ENCODE measurements around the gene MAP4. TPM values are rescaled to one million over a fixed set of nuclear protein-coding genes. Genes with fewer than 3 reads are reported as not detected.
"Not testable (repeated sequence)": the region's sequence is repeated elsewhere in the genome, so short reads cannot be mapped to it uniquely, and the experiment has no call there.

The MAP4 gene
- total RNA-seq, 1 donor from 2014 or later, result 150 TPM

GRCh38 chr3:47836986-47837385 is 179.2 kb downstream of the MAP4 start:
- peak overlapping the region; percentile 54 for H3K27ac Mint-ChIP-seq (ENCODE audit: unreplicated experiment)
- no peaks in the 10 kb centered on the region for H3K9me3 Mint-ChIP-seq
- no peak for DNase-seq (ENCODE audit: low read depth, low spot score)
- H3K27me3 Mint-ChIP-seq (ENCODE audit: low read depth), result peaks cover 3% of the 10 kb centered on the region
- H3K4me1 Mint-ChIP-seq, result peaks cover 4% of the 10 kb centered on the region
- no peak overlapping the region for H3K4me3 Mint-ChIP-seq
- TF ChIP-seq CTCF (conservative IDR thresholded peaks at IDR 0.05), result no peak
- H3K36me3 Mint-ChIP-seq (ENCODE audit: low read depth), result peaks cover 17% of the 10 kb centered on the region

DNA sequence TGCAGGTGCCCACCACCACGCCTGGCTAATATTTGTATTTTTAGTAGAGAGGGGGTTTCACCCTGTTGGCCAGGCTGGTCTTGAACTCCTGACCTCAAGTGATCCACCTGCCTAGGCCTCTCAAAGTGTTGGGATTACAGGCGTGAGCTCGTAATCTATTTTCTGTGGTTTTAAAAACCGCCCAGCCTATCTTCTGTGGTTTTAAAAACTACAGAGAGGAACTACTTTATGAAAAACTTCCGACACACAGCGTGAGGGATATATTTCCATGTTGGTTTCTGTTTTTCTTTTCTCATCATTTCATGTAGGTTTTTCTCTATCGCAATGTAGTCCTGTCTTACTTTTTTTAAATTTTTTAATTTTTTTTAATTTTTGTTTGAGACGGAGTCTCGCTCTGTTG is 186.7 kb downstream of the MAP4 start:
- not testable (repeated sequence) for H3K27ac Mint-ChIP-seq (ENCODE audit: unreplicated experiment); H3K27me3 Mint-ChIP-seq (ENCODE audit: low read depth); DNase-seq (ENCODE audit: low read depth, low spot score); H3K4me3 Mint-ChIP-seq; H3K9me3 Mint-ChIP-seq
- peaks cover 21% of the 10 kb centered on the region for H3K4me1 Mint-ChIP-seq
- H3K36me3 Mint-ChIP-seq (ENCODE audit: low read depth), result peaks cover 27% of the 10 kb centered on the region

GRCh38 chr3:47825590-47825989 is 190.6 kb downstream of the MAP4 start:
- peak overlapping the region; percentile 96 for H3K27ac Mint-ChIP-seq (ENCODE audit: unreplicated experiment)

DNA sequence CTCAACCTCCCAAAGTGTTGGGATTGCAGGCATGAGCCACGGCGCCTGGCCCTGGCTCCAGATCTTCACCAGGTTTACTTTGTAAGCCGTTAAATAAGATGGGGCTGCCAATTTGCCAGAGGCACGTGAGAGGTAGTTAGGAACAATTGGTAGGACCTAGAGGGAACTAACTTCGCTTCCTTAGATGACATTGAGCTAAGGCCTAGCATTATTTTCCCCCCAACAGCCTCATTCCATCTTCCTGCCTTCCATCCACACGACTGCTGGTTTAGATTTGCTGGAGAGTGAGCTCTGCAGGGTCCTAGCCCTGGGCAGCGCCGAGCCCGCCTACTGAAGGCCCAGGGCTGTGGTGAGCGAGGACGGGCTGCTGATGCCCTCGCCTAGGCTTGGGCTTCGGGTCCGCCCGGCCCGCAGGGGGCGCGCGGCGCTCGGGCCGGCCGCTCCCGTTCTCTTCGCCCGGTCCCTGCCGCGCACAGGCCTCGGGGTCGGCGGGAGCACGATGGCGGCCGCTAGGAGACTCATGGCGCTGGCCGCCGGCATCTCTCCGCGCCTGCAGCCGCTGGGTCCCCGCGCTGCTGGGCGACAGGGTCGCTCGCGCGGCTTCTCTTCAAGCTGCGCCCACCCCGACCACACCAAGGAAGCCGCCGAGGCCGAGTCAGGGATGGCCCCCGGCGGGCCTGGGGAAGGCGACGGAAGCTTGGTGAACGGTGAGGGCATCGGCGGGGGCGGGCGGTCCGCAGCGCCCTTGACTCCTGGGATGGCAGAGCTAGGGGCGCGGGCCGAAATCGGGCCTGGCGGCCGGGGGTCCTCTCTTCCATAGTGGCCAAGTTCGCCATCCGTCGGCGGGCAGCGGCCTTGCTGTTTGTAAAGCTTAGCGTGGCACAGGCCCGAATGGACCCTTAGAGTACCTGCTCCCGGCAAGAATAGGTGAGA is 191.4 kb downstream of the MAP4 start:
- Mint-ChIP-seq H3K9me3 (no peaks in the 10 kb centered on the region), H3K4me1 (peaks cover 24% of the 10 kb centered on the region), H3K36me3 (ENCODE audit: low read depth) (peaks cover 26% of the 10 kb centered on the region), H3K27ac (ENCODE audit: unreplicated experiment) (peak overlapping the region; percentile 96), H3K27me3 (ENCODE audit: low read depth) (no peaks in the 10 kb centered on the region), H3K4me3 (peak overlapping the region; percentile 97)
- TF ChIP-seq CTCF (conservative IDR thresholded peaks at IDR 0.05), result peak; percentile 84
- DNase-seq (ENCODE audit: low read depth, low spot score), result peak; percentile 71

More at GRCh38 chr3:47825590-47825989, 190.6 kb downstream of the MAP4 start:
- DNase-seq (ENCODE audit: low read depth, low spot score), result no peak
- peaks cover 22% of the 10 kb centered on the region for H3K36me3 Mint-ChIP-seq (ENCODE audit: low read depth)
- H3K9me3 Mint-ChIP-seq, result no peaks in the 10 kb centered on the region
- H3K4me3 Mint-ChIP-seq, result peak overlapping the region; percentile 97
- no peak for TF ChIP-seq CTCF (conservative IDR thresholded peaks at IDR 0.05)
- peaks cover 24% of the 10 kb centered on the region for H3K4me1 Mint-ChIP-seq
- no peaks in the 10 kb centered on the region for H3K27me3 Mint-ChIP-seq (ENCODE audit: low read depth)

- no peaks in the 10 kb centered on the region for H3K9me3 Mint-ChIP-seq
- H3K4me3 Mint-ChIP-seq, result no peak overlapping the region
- no peaks in the 10 kb centered on the region for H3K4me1 Mint-ChIP-seq
- no peak for TF ChIP-seq CTCF (conservative IDR thresholded peaks at IDR 0.05)
- H3K36me3 Mint-ChIP-seq (ENCODE audit: low read depth), result peaks cover 21% of the 10 kb centered on the region
- H3K27me3 Mint-ChIP-seq (ENCODE audit: low read depth), result no peaks in the 10 kb centered on the region
- no peak overlapping the region for H3K27ac Mint-ChIP-seq (ENCODE audit: unreplicated experiment)
- DNase-seq (ENCODE audit: low read depth, low spot score), result no peak
Observed at GRCh38 chr3:47817609-47818008, 198.6 kb downstream of the MAP4 start.

GRCh38 chr3:47813551-47814177 is 202.6 kb downstream of the MAP4 start:
- no peaks in the 10 kb centered on the region for H3K9me3 Mint-ChIP-seq
- peak overlapping the region; percentile 6 for H3K4me3 Mint-ChIP-seq
- no peaks in the 10 kb centered on the region for H3K4me1 Mint-ChIP-seq
- no peak for DNase-seq (ENCODE audit: low read depth, low spot score)
- TF ChIP-seq CTCF (conservative IDR thresholded peaks at IDR 0.05), result no peak
- no peaks in the 10 kb centered on the region for H3K27me3 Mint-ChIP-seq (ENCODE audit: low read depth)
- peaks cover 22% of the 10 kb centered on the region for H3K36me3 Mint-ChIP-seq (ENCODE audit: low read depth)
- no peak overlapping the region for H3K27ac Mint-ChIP-seq (ENCODE audit: unreplicated experiment)

Data from neural crest cell (in vitro differentiated cells).